ENCODE measurements around the gene BCL11B. TPM values are rescaled to one million over a fixed set of nuclear protein-coding genes. Genes with fewer than 3 reads are reported as not detected.
A peak's percentile ranks its signal among the peaks of the same experiment; 100 is the strongest.

The BCL11B gene
- total RNA-seq, 1 donor from 2014 or later: under 0.01 TPM

DNA sequence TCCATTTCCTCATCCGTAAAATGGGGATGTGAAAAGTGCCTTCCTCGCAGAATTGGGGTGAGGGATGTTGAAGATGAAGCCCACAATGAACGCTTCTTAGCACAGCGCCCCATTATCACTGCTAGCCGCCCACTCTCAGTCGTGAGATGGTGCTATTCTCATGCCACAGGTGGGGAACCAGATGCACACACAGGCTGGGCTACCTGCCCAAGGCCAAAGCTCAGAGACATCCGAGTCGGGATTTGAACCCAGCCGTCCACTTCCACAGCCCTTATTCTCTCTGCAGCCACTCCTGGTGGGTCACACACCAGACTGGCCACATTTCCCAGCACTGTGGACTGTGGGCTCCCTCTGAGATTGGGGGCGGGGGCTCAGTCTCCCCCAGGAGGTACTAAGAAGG is 55.8 kb downstream of the BCL11B start:
- no peak for DNase-seq

DNA sequence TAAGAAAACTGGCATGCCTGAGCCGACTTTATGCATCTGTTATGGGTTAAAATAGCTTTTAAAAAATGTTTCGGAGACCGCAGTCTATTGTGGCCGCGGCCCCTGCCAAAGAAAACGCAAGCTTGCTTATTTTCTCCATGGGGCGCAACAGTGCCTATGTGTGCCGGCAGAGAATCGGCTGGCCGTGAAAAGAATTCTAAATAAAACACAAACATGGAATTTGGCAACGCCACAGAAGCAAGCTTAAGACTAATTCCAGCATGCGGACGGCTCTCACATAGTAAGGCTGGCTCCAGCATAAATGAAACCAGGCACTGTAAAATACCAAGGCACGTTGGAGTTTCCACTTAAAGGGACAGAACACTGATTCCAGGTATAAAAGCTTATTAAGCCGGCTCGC is 56.7 kb downstream of the BCL11B start:
- DNase-seq: no peak

GRCh38 chr14:99214701-99215100 is 57.3 kb downstream of the BCL11B start:
- no peak for DNase-seq

DNA sequence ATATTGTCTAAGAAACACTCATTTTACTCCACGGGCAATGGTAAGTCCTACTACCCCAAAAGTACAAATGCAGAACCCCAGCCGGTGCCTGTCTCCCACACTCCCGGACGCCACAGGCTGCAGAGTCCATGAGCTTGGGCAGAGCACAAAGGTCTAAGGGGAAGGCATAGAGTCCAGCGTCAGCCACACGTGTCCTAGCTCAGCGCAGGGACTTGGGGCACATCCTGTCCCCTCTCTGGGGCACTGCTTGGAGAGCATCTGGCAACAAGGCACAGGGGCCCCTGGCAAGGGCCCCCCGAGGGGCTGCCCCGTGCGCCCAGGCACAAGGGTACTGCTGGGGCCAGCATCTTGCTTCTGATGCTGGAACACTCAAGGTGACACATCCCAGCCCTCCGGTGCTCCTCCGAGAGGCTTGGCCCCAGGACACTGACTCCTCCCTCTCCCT is 58.4 kb downstream of the BCL11B start:
- DNase-seq: no peak

- no peak for DNase-seq
Observed at GRCh38 chr14:99213101-99213500, 58.9 kb downstream of the BCL11B start.

GRCh38 chr14:99212646-99213045 is 59.4 kb downstream of the BCL11B start:
- no peak for DNase-seq

DNA sequence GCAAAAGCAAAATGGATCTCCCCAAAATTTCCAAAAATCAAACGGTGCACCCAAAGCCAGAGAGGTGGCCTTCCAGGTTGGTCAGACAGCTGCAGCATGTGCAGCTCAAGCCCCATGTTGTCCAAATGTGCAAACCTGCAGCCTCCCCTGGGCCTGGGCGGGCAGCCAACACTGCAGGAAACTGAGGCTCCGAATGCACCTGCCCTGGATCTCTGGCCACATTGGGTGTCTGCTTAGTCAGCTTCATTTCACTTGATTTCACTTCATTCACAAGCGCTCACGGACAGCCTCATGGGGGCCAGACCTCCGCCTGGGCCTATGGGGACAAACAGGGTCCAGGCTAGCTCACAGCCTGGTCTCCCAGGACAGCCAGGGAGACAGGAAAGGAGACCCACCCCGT is 59.8 kb downstream of the BCL11B start:
- DNase-seq: no peak

DNA sequence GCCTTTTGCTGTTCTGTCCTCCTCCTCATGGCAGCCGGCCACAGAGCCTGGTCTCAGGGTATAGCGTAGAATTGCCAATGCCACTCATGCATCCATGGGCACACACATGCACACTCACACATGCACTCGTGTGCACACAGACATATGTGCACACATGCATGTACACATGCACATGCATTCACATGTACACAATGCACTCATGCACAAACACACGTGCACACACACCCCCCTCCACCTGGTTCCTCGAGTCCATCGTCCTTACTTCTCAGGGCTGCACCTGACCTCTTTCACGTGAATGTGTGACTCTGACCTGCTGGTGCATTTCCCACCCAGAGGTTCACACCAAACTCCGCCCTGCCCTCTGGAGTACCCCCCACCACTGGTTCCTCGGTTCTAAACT is 60.6 kb downstream of the BCL11B start:
- no peak for DNase-seq

DNA sequence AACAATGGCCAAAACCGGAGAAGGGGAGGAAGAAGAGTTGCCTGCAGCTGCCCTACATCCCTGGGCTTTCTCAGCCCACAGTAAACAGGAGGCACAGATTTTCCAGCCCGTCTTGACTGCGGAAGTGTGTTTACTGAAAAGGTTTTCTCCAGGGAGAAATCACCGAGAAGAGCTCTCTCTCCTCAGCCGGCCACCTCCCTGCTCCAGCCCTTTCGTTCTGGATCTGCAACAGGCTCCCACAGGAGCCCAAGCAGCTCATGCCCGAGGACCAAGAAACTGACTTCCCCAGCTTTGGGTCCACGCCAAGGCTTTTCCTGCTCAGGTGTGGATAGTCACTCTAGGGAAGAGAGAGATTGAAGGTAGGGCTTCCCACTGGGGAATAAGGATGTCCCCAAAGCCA is 61.7 kb downstream of the BCL11B start:
- DNase-seq: no peak

DNA sequence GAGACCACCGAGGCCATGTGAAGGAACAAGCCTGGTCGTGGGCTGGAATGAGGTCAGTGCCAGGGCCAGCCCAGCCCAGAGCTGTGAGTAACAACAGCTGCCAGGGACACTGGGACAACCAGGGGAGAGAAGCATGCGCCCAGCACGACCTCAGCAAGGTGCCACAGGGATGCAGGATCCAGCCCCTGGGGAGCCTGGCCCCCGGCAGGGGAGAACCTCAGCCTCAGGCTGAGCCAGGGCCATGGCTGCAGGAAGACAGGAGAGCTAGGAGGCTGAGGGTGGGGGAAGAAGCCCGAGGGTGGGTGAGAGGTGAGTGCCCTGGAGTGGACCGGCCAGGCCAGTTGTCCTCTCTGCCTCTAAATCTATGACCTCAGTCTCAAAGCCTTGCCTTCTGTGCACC is 62.6 kb downstream of the BCL11B start:
- DNase-seq: no peak

DNA sequence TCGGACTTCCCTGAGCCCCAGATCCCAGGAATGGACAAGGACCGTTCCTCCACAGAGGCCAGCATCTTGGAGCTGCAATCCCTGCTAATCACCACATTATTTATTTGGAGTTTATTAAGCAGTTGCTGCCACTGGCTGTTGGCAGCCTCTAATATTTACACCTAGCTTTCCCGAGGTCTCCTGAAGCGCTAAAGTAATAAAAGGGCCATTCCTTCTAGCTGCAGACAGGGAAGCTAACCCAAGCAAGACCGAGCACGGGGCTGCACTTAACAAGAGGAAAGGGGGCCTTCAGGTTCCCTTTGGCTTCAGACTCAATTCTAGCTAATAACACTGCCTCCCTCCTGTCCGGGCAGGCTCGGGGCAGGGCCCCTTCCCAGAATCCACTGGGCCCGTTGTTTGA is 63.7 kb downstream of the BCL11B start:
- DNase-seq: no peak

DNA sequence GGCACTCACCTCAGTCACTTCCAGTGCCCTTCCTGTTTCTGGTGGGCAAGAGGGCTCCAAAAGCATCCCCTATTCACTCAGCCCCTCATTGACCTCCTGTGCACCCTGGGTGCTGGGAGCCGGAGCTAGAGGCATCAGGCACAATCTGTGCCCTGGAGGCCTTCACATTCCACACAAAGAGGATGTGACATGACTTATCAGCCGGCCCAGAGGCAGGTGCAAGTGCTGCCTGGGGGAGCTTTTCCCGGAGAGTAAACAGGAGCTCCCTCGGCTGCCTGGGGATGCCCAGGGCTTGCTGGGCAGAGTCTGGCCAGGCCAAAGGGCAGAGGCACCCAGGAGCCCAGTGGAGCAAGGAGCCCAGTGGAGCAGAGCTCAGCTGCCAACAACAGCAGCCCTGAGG is 64.5 kb downstream of the BCL11B start:
- DNase-seq: no peak

- DNase-seq: no peak
Observed at GRCh38 chr14:99206090-99206489, 65.9 kb downstream of the BCL11B start.

DNA sequence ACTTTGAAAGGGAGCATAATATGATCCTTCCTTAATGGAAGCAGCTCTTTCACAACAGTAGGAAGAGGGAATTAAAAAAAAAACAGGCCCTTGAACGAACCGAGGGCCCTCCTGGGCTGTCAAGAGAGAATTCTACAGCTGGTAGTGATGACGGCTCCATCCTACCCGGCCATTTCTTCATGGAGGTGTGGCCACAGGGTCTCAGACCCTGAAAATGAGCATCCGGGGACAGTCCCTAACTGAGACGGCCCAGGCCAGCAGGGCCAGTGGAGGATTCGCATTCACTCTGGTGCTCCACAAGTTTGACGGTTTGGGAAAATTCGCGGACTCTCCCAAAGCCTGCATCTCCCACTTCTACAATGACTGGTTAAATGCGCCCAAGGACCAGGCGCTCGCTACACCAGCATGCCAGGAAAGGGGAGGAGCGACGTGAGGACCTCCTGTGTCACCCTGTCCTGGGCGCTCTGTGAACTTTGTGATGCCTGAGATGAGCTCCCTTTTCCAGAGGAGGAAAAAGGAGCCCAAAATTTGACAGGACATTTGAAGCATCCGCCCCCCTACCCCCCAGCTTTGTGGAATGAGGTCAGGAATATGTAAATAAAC is 66.8 kb downstream of the BCL11B start:
- DNase-seq: no peak

DNA sequence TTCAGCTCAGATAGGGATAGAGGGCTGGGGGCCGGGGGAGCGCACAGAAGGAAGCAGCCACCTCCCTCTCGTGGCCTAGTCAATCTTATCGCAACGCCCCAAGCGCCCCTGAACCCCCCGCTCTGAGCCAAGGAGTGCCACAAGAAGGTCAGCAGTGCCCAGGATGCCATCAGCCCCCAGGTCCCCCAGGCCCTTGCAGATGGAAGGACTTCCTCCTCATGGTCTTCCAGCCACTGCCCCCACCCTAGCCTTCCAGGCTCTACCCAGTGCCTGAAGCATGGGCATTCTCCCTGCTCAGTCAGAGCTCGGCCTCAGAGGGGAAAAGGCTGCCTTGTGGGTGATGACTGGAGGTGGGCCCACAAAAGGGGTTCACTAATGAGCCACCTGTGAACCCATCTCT is 68.2 kb downstream of the BCL11B start:
- no peak for DNase-seq

DNA sequence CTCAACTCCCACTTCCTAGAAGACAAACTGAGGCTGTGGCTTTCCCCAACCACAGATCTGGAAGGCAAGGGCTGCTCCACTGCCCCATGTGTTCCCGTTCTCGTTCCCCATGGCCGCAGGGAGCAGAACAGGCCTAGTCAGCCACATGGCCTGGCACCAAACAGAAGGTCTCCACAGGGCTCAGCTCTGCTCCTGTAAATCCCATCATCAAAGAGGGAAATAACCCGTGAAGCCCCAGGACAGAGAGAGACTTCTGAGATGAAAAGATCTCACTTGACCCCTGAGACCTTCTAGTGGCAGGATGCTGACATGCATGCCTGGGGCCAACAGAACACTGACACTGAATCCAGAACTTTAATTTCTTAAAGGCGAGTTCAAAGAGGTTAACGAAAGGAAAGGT is 68.9 kb downstream of the BCL11B start:
- no peak for DNase-seq

GRCh38 chr14:99202516-99202915 is 69.5 kb downstream of the BCL11B start:
- no peak for DNase-seq

DNA sequence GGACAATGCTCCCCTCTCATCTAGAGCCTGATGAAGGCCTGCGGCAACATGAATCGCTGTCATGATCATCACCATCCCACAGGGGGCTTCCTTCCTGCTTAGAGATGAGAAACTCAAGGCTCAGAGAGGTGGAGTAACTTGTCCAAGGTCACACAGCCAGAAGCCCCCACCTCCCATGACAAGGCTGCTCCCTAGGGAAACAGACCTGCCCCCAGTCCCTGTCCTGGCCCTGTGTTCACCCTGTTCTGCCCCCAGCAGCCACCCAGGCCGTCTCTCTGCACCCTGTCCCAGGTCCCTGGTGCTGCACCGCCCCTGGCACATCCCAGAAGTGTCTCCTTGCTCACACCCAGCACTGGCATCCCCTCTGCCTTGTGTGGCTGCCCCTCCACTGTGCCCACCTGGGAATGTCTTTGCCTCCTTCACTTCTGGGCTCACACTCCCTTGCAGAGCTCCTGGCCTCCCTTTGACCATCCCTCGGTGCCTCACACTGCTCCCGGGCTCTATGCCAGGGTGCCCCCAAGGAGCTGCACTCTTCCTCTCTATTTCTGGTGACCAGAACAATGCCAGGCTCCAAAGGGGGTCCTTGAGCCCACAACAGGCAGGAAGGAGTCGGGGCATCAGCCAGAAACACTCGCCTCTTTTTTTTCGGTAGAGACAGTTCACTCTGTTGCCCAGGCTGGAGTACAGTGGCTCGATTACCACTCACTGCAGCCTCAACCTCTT is 70.5 kb downstream of the BCL11B start:
- no peak for DNase-seq

GRCh38 chr14:99200654-99201005 is 71.4 kb downstream of the BCL11B start:
- DNase-seq: no peak

DNA sequence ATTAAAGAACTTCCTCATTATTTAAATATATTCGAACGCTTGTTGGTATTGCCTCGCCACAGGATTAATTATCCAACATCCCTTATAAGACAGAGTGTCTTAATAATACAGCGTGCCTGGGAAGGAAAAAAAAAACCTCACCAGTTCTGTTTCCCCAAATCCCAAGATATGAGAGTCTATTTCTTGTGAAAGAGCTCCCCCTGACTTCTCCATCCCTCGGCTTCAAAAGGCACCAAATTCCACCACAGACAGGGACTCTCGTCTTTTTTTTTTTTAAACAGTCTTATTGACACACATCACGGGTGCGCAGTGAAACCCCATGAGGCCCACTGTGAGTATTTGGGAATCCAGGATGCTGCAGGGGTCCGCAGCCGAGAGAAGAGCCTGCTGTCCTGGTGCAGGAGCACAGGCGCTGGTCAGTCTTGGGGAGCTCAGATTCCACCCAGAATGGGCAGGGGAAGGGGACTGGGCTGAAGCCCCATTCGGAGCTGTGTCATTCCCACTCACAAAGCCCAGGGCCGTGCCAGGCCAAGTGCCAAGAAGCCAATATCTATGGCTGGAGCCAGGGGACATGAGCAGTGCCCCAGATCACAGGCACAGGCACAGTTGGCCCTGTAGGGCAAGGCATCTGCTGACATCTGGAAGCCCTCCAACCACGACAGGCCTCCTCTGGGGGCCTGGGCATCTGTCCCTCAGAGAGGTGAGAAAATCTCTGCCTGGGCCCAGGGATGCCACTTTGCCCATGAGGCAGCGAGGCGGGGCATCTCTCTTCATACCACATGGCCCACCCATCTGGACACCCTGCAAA is 71.9 kb downstream of the BCL11B start:
- DNase-seq: no peak

DNA sequence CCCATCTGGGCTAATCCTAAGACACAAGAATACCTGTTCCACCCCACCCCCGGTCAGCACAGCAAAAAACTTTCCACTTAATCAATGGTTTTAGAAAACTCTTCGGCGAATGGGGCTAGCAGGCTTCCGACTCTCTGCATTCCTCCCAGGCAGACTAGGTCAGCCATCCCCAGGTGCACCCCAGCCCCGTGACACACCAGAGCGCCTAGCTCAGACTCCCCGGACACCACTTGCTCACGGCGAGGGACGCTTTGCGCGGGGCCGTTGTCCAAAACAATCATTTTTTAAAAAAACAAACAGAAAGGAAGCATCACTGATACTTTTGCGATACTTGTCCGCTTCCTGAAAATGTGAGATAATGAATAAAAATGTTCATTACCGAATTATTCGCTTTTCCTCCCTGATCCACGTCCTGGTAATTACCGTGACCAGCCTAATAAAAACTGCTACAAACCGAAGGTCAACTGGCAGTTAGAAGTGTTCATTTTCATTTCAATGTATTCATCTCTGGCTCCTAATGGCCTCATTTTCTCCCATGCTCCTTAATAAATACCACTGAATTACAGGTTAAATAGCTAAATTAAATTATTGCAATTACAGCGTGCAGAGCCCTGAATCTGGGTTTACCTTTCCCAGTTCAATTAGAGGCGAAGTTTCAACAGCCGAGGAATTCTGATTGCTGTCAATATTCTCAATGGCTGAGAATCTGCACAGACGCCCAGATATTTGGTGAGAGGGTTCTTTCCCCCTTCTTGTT is 73.1 kb downstream of the BCL11B start:
- DNase-seq: no peak

GRCh38 chr14:99196310-99196650 is 75.7 kb downstream of the BCL11B start:
- DNase-seq: no peak

- DNase-seq: peak; percentile 2
Observed at GRCh38 chr14:99195602-99196309, 76.2 kb downstream of the BCL11B start.

All from dermis blood vessel endothelial cell (primary cell).